ENCODE data around the gene NACC2.

The NACC2 gene

DNA sequence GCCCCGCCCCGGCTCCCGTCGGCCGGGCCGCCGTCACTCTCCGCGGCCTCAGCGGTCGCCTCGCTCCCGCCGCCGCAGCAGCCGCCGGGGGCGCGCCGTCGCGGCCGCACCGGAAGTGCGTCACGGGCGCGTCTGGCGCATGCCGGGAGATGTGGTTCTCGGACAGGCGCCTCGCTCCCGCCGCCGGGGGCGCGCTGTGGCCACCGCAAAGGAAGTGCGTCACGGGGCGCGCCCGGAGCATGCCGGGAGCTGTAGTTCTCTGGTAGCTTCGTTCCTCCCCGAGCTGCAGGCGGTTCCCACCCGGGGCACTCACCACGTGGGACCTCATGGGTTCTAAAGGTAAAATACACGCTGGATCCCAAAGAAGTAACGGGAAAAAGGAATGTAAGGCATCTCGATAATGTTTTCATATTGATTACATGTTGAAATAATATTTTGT is 133.8 kb downstream of the NACC2 start, which contains the start of gene UBAC1:
TSS of gene UBAC1 (minus strand) at position 97 of the 439 bp plus-strand sequence. CDS start 211 bp downstream, outside the sequence.
- DNase-seq (ENCODE audit: low read depth): peak; percentile 62
- TF ChIP-seq, protein P1, sequence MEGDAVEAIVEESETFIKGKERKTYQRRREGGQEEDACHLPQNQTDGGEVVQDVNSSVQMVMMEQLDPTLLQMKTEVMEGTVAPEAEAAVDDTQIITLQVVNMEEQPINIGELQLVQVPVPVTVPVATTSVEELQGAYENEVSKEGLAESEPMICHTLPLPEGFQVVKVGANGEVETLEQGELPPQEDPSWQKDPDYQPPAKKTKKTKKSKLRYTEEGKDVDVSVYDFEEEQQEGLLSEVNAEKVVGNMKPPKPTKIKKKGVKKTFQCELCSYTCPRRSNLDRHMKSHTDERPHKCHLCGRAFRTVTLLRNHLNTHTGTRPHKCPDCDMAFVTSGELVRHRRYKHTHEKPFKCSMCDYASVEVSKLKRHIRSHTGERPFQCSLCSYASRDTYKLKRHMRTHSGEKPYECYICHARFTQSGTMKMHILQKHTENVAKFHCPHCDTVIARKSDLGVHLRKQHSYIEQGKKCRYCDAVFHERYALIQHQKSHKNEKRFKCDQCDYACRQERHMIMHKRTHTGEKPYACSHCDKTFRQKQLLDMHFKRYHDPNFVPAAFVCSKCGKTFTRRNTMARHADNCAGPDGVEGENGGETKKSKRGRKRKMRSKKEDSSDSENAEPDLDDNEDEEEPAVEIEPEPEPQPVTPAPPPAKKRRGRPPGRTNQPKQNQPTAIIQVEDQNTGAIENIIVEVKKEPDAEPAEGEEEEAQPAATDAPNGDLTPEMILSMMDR (IDR thresholded peaks at IDR 0.05; ENCODE audit: control insufficient read depth, insufficient read depth, low read depth, low read length, missing control alignments): peak; percentile 27
- peak within 1 kb of the TSS; percentile 92 for H3K4me3 ChIP-seq (ENCODE audit: control insufficient read depth, low read depth, low read length)

DNA sequence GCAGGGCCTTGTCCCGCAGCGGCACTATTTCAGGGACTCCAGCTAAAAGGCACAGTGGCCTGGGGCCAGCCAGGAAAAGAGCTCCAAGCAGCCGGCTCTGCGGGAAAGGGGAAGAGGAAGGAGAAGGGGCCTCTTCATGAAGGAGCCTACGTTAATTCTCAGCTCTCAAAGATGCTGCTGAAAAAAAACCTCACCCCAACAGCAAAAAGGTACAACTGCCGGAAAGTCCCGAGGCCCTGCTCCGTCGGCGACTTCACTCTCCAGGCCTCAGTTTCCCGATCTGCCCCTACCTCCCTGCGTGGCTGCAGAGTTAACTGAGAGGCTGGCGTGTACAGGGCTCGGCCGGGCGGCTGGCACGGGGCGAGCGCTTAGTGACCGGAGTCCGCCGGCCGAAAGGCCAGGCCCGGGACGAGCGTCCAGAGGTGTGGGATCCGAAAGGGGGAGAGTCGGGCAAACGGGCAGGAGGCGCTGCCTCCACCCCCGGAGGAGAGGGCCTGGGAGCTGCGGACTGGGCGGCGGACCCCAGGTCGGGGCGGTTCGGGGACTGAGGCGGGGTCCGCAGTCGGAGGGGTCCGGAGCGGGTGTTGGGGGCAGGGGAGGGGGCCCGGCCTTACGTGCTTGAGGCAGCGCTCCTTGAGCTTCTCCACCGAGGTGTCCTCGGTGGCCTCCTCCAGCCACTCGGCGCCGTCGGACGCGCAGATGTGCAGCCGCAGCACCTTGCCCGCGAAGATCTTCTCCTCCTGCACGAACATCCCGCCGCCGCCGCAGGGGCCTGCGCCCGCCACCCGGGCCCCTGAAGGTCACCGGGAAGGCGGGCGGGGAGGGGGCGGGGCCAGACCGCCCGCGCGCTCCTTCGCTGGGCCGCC is 134.4 kb downstream of the NACC2 start:
- peak overlapping the region; percentile 92 for H3K4me3 ChIP-seq (ENCODE audit: control insufficient read depth, low read depth, low read length)
- no peak for DNase-seq (ENCODE audit: low read depth)

DNA sequence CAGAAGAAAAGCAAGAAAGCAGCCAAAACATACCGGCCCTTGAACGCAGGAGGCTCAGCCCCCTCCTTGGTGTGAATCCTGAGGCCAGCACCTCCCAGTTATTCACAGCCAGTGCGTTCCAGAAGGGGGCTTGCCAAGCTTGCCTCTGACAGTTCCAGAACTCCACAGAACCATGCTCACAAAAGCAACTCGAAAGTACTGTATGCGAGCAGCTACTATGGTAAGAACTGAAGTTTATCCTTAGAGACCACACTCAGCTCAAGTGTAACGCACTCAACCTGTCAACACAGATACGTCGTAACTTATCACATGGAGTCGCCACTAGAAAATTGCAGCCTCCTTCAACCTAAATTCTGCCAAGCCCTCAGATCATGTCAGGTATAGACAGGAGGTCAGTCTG is 135.3 kb downstream of the NACC2 start:
- TF ChIP-seq, protein P1 (IDR thresholded peaks at IDR 0.05; ENCODE audit: control insufficient read depth, insufficient read depth, low read depth, low read length, missing control alignments): no peak
- peak overlapping the region; percentile 92 for H3K4me3 ChIP-seq (ENCODE audit: control insufficient read depth, low read depth, low read length)
- no peak for DNase-seq (ENCODE audit: low read depth)

More for the DNA sequence above, 134.4 kb downstream of the NACC2 start:
- TF ChIP-seq, protein P1 (IDR thresholded peaks at IDR 0.05; ENCODE audit: control insufficient read depth, insufficient read depth, low read depth, low read length, missing control alignments): no peak

DNA sequence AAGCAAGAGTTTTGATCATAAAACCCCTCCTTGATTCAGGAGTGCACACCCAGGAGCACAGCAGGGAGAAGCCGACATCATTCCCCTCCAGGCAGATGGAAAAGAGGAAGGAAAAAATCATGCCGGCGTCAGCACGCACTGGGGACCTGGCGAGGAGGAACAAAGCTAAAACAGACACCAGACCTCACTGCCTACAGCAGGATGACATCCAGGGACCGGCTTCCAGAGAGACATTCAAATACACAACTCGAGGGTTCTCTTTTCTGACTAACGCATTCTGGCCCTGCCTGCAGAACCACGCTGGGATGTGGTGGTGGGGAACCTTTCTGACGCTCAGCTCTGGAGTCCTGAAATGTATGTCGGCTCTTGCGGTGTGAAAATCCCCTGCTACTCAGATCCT is 136.6 kb downstream of the NACC2 start:
- TF ChIP-seq, protein P1 (IDR thresholded peaks at IDR 0.05; ENCODE audit: control insufficient read depth, insufficient read depth, low read depth, low read length, missing control alignments): no peak
- no peak for DNase-seq (ENCODE audit: low read depth)
- no peak overlapping the region for H3K4me3 ChIP-seq (ENCODE audit: control insufficient read depth, low read depth, low read length)

DNA sequence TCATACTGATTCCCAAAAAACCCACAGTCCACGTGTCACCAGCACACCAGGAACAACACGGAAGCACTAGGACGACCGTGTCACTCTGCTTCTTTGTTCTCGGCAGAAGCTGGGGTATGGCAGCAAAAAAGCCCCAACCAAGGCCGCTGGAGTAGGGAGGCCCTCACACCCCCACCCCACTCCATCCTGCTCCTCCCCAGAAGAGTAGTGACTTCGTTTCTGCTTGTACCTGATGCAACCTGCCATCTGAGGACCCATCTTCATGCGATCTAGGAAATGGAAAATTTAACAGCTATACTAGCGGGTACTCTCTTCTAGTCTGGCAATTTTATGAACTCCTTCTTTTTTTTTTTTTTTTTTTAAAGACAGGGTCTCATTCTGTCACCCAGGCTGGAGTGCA is 137.7 kb downstream of the NACC2 start:
- no peak overlapping the region for H3K4me3 ChIP-seq (ENCODE audit: control insufficient read depth, low read depth, low read length)
- TF ChIP-seq, protein P1 (IDR thresholded peaks at IDR 0.05; ENCODE audit: control insufficient read depth, insufficient read depth, low read depth, low read length, missing control alignments): no peak
- DNase-seq (ENCODE audit: low read depth): no peak

DNA sequence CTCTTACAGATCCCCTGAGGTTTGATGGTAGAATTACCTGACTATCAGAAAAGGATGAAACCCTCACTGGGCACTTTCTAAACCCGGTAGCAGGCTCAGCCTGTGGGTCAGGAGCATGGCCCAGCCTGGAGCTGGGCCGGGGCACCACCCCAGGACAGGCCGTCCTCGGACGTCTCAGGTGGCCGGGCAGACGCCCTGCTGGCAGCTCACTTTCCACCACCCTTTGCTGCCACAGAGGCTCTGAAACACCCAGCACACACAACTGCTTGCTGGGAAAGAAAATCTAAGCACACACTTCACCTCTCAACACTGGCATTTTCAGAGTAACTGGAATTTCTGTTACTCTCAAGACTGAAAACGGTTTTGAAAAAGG is 138.3 kb downstream of the NACC2 start:
- TF ChIP-seq, protein P1 (IDR thresholded peaks at IDR 0.05; ENCODE audit: control insufficient read depth, insufficient read depth, low read depth, low read length, missing control alignments): no peak
- no peak for DNase-seq (ENCODE audit: low read depth)
- no peak overlapping the region for H3K4me3 ChIP-seq (ENCODE audit: control insufficient read depth, low read depth, low read length)
